T-helper 2 cell treated with Interferon-gamma antibody and Interleukin-4, amounts not matched to agents 5 μg/mL and 100 μg/mL, for 36 hours (primary cell): Measurements from ENCODE around the gene ETF1.
A peak's percentile ranks its signal among the peaks of the same experiment; 100 is the strongest.
"Not testable (repeated sequence)": the region's sequence is repeated elsewhere in the genome, so short reads cannot be mapped to it uniquely, and the experiment has no call there.

Source experiments
- DNase-seq: peaks from one replicate; pipeline ENCODE4 v3.0.0; 2021; ENCODE audit warnings: low spot score
- H3K27ac Mint-ChIP-seq: one replicate; pipeline ENCODE4 v1.8.0; 2021; ENCODE audit warnings: mild to moderate bottlenecking, mixed read lengths
- H3K27me3 Mint-ChIP-seq: one replicate; pipeline ENCODE4 v1.8.0; 2021; ENCODE audit warnings: low read depth, mixed read lengths
- H3K36me3 Mint-ChIP-seq: one replicate; pipeline ENCODE4 v1.8.0; 2021; ENCODE audit warnings: low read depth, mixed read lengths
- H3K4me1 Mint-ChIP-seq: one replicate; pipeline ENCODE4 v1.8.0; 2021; ENCODE audit warnings: low read depth, mixed read lengths
- H3K4me3 Mint-ChIP-seq: one replicate; pipeline ENCODE4 v1.8.0; 2022; ENCODE audit warnings: mild to moderate bottlenecking, moderate library complexity, mixed read lengths
- H3K9me3 Mint-ChIP-seq: one replicate; pipeline ENCODE4 v1.8.0; 2021; ENCODE audit warnings: mixed read lengths

Gene ETF1

GRCh38 chr5:138502521-138502920 lies 40.5 kb downstream of the ETF1 start:
- H3K36me3 Mint-ChIP-seq, result peaks cover 5% of the 10 kb centered on the region
- H3K4me1 Mint-ChIP-seq, result no peaks in the 10 kb centered on the region
- no peaks in the 10 kb centered on the region for H3K9me3 Mint-ChIP-seq
- DNase-seq, result no peak
- no peaks in the 10 kb centered on the region for H3K27me3 Mint-ChIP-seq
- H3K27ac Mint-ChIP-seq, result no peak overlapping the region
- no peak overlapping the region for H3K4me3 Mint-ChIP-seq

DNA sequence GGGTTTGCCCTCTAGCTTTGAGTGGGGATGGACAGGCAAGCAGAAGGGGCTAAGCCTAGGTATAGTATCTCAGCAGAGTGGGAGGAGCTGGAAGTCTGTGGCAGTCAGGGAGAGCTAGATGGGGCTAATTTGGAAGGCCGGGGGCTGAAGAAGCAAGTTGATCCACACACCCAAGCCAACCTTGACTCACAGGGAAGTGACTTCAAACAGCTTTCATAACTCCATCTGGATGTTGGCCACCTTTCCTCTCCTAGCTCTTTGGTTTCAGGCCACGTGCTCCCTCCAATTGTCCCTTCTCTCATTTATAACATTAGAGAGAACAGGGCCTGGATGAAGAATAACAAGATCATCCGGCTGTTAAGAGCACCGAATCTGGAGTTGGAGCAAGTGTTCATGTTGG lies 40.9 kb downstream of the ETF1 start:
- no peaks in the 10 kb centered on the region for H3K9me3 Mint-ChIP-seq
- no peak overlapping the region for H3K4me3 Mint-ChIP-seq
- H3K36me3 Mint-ChIP-seq, result peaks cover 1% of the 10 kb centered on the region
- H3K4me1 Mint-ChIP-seq, result no peaks in the 10 kb centered on the region
- H3K27me3 Mint-ChIP-seq, result no peaks in the 10 kb centered on the region
- H3K27ac Mint-ChIP-seq, result no peak overlapping the region
- DNase-seq, result no peak

DNA sequence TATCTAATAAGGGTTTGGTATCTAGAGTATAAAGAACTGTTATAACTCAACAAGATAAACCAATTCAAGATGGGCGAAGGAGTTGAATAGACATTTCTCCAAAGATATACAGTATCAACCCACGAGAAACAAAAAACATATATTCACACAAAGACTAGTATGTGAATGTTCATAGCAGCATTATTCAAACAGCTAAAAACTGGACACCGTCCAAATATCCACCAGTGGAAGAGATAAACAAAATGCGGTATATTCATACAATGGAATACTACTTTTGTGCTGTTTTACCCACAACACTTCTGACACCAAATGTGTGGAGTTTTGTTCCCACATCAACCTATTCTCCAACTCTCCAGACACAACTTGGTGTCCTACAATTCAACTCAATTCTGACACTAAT lies 44.7 kb downstream of the ETF1 start:
- Mint-ChIP-seq H3K4me3 (no peak overlapping the region), H3K9me3 (no peaks in the 10 kb centered on the region), H3K27ac (no peak overlapping the region), H3K27me3 (peaks cover 3% of the 10 kb centered on the region), H3K36me3 (no peaks in the 10 kb centered on the region), H3K4me1 (no peaks in the 10 kb centered on the region)
- DNase-seq, result no peak

DNA sequence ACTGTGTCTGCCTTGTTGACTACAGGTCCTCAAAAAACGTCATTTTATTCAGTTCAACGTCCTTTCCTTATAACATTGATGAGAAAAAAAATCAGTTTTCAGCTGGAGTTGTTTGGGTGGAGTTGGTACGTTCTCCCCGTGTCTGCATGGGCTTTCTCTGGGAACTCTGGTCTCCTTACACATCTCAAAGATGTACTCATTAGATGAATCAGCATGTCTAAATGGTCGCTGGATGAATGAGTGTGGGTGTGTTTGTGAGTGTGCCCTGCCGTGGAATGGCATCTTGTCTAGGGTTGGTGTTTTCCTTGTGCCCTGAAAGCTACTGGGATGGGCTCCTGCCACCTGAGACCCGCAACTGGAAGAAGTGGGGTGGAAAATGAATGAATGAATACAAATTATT lies 47.7 kb downstream of the ETF1 start:
- Mint-ChIP-seq H3K27ac (no peak overlapping the region), H3K27me3 (peaks cover 16% of the 10 kb centered on the region), H3K4me3 (no peak overlapping the region), H3K9me3 (no peaks in the 10 kb centered on the region), H3K36me3 (no peaks in the 10 kb centered on the region), H3K4me1 (peaks cover 5% of the 10 kb centered on the region)
- no peak for DNase-seq

DNA sequence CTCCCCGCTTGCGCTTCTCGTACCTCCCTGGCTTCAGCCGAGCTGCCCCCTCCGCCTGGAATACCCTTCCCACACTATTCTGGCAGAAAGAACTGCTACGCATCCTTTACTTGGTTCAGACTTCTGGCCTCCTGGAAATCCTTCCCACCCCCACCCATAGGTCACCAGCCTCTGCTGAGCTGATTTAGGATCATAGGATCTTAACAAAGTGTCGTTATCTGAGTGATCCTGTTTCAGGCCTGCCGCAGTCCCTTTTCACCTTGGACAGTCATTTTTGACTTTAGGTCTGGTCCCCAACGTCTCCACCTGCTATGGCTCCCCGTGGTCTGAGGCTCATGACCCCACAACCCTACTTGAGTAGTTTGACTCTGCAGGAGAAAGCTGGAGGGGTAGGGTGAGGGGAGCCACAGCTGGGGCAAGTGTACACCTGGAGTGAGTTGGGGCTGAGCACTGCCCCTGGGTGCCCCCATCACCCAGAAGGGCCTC lies 50.4 kb downstream of the ETF1 start:
- peaks cover 34% of the 10 kb centered on the region for H3K27me3 Mint-ChIP-seq
- H3K36me3 Mint-ChIP-seq, result no peaks in the 10 kb centered on the region
- H3K27ac Mint-ChIP-seq, result peak overlapping the region; percentile 80
- no peaks in the 10 kb centered on the region for H3K9me3 Mint-ChIP-seq
- peaks cover 5% of the 10 kb centered on the region for H3K4me1 Mint-ChIP-seq
- peak overlapping the region; percentile 91 for H3K4me3 Mint-ChIP-seq
- DNase-seq, result no peak

DNA sequence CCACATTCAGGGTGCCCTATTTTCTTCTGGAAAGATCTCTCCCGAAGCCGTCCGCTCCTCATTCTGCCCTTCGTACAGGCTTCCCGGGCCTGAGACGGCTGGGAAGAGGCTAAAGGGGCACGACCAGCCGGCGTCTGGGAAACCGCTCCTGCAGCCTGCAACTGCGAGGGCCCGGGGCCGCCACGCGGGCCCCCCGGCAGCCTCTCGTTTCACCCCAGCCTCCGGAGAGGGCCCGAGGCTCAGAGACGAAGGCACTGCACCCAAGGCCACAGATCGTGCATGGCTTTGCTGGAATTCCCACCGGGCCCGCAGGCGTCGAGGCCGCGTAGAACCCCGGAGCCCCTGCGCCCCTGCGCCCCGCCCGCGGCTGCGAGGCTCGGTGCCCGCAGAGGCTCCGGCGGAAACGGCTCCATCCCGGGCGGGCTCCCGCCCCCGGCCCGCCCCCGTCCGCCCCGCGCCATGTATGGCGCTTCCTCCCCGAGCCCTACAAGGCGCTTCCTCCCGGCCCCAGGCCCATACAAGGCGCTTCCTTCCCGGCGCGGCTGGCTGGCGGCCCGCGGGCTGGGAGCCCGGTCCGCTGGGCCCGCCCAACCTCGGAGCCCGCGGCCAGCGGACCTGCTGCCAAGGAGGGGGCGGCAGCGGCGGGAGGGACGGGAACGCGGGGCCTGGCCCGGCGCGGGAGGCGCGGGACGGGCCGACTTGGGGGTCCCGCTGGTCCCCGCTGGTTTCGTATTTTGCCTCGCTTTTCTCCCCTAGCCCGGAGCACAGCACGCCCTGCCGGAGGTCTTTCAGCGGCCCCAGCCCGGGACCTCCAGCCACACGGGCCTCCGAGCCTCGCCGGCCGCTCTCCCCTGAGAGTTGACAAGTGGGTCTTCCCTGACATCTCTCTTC lies 51.1 kb downstream of the ETF1 start:
- Mint-ChIP-seq H3K27ac (peak overlapping the region; percentile 80), H3K4me1 (peaks cover 5% of the 10 kb centered on the region), H3K36me3 (no peaks in the 10 kb centered on the region), H3K9me3 (no peaks in the 10 kb centered on the region), H3K27me3 (peaks cover 34% of the 10 kb centered on the region), H3K4me3 (peak overlapping the region; percentile 91)
- peak; percentile 83 for DNase-seq

DNA sequence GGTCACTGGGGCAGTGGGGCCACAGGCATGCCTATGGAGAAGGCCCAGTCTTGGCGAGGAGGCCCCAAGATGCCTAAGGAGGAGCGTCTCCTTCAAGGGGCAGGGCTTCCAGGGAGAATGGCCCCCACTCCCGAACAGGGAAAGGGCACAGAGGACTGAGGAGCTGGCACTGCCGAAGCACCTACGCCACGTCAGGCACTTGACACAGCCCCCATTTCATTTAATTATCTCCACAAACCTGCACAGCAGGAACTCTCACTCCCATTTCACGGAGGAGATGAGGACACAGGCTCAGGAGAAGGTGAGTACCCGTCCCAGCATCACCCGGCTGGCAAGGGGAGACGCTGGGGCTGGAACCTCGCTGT lies 51.8 kb downstream of the ETF1 start:
- no peaks in the 10 kb centered on the region for H3K36me3 Mint-ChIP-seq
- peaks cover 37% of the 10 kb centered on the region for H3K27me3 Mint-ChIP-seq
- no peaks in the 10 kb centered on the region for H3K9me3 Mint-ChIP-seq
- DNase-seq, result no peak
- H3K4me1 Mint-ChIP-seq, result peaks cover 5% of the 10 kb centered on the region
- H3K27ac Mint-ChIP-seq, result no peak overlapping the region
- peak overlapping the region; percentile 41 for H3K4me3 Mint-ChIP-seq

DNA sequence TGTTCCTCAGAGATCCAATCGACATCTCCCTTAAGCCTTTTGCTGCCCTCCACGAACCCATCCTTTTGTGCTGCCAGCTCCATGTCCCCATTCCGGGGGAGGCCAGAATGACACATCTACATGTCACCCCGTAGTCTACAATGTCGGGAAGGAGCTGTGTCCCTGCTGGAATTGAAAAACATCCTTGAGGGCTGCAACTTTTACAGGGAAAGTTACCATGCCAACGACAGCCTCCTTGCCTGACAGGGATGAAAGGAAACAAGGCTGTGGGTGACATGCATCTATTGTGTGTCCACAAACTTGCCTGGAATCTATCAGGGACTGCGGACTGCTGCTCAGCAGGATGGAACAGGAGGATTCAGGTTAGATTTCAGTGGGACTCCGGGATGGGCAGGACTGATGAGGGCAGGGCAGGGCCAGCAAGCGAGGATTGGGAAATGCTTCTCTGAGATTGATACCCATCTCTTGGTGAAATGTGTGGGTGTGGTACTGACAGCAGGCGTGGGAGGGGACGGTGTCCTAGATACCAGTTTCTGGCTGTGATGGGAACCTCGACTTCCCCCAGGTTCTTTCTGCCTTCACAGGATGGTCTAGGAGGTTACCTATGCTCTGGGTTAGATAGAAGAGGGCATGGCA lies 52.3 kb downstream of the ETF1 start:
- Mint-ChIP-seq H3K4me3 (peak overlapping the region; percentile 41), H3K9me3 (no peaks in the 10 kb centered on the region)

GRCh38 chr5:138489683-138490061 lies 53.4 kb downstream of the ETF1 start:
- Mint-ChIP-seq H3K27me3 (peaks cover 39% of the 10 kb centered on the region), H3K4me1 (peaks cover 5% of the 10 kb centered on the region), H3K9me3 (no peaks in the 10 kb centered on the region), H3K36me3 (no peaks in the 10 kb centered on the region), H3K4me3 (no peak overlapping the region), H3K27ac (no peak overlapping the region)
- no peak for DNase-seq

More for the DNA sequence above, 52.3 kb downstream of the ETF1 start:
- H3K27ac Mint-ChIP-seq, result no peak overlapping the region
- H3K4me1 Mint-ChIP-seq, result peaks cover 5% of the 10 kb centered on the region
- H3K27me3 Mint-ChIP-seq, result peaks cover 37% of the 10 kb centered on the region
- no peaks in the 10 kb centered on the region for H3K36me3 Mint-ChIP-seq
- DNase-seq, result no peak

DNA sequence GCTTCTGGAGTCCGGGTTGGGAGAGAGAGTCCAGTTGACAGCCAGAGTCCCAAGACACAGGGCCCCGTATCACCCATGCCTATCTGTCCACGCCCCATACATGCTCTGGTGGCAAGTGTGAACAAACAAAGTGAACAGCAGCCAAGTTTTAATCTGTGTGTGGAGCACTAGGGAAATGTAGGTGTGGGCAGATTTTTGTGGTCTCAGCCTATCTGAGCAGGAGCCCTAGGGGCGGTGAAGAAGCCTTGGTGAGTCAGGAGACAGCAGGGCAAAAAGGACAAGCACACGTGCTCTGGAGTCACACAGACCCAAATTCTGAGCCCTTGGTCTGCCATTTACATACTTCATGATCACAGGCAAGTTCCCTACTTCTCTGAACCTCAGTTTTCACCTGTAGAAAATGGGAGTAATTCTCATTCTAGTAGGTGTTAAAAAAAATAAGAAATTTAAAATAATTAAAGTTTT lies 54.5 kb downstream of the ETF1 start:
- H3K36me3 Mint-ChIP-seq, result no peaks in the 10 kb centered on the region
- DNase-seq, result no peak
- H3K27me3 Mint-ChIP-seq, result peaks cover 41% of the 10 kb centered on the region
- no peak overlapping the region for H3K27ac Mint-ChIP-seq
- no peak overlapping the region for H3K4me3 Mint-ChIP-seq
- H3K4me1 Mint-ChIP-seq, result peaks cover 5% of the 10 kb centered on the region
- no peaks in the 10 kb centered on the region for H3K9me3 Mint-ChIP-seq

GRCh38 chr5:138482638-138483037 lies 60.4 kb downstream of the ETF1 start:
- Mint-ChIP-seq H3K9me3 (no peaks in the 10 kb centered on the region), H3K27ac (no peak overlapping the region)
- DNase-seq, result no peak

GRCh38 chr5:138476918-138477317 lies 66.1 kb downstream of the ETF1 start:
- Mint-ChIP-seq H3K9me3 (no peaks in the 10 kb centered on the region), H3K36me3 (no peaks in the 10 kb centered on the region), H3K27ac (no peak overlapping the region), H3K4me3 (no peak overlapping the region), H3K27me3 (peaks cover 9% of the 10 kb centered on the region), H3K4me1 (no peaks in the 10 kb centered on the region)
- no peak for DNase-seq

More at GRCh38 chr5:138482638-138483037, 60.4 kb downstream of the ETF1 start:
- Mint-ChIP-seq H3K4me1 (no peaks in the 10 kb centered on the region), H3K27me3 (peaks cover 12% of the 10 kb centered on the region), H3K4me3 (no peak overlapping the region), H3K36me3 (no peaks in the 10 kb centered on the region)

GRCh38 chr5:138473151-138473550 lies 69.9 kb downstream of the ETF1 start:
- not testable (repeated sequence) for H3K9me3 Mint-ChIP-seq, H3K4me1 Mint-ChIP-seq, H3K27ac Mint-ChIP-seq

DNA sequence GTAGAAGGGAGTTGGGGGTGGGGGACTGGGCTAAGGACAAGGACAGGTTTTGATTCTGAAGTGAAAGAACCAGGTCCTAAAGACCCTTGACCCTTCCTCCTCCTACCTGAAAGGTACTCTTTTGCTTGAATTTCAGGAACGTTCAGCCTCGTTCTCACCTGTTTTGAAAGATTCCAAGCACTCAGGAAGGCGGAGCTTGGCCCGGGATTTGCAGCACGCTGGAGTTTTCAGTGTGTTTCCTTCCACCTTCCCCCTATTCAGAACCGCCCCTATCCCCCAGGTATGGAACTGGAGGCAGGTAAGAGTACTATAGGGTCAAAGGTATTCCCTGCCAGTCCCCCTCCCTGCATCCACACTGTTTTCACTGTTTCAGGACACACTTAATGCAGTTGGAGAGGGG lies 70.7 kb downstream of the ETF1 start:
- Mint-ChIP-seq H3K9me3 (no peaks in the 10 kb centered on the region), H3K4me3 (no peak overlapping the region), H3K4me1 (peaks cover 5% of the 10 kb centered on the region), H3K27me3 (peaks cover 16% of the 10 kb centered on the region), H3K36me3 (peaks cover 5% of the 10 kb centered on the region), H3K27ac (no peak overlapping the region)
- DNase-seq, result no peak

More at GRCh38 chr5:138473151-138473550, 69.9 kb downstream of the ETF1 start:
- DNase-seq, H3K4me3 Mint-ChIP-seq, H3K36me3 Mint-ChIP-seq, H3K27me3 Mint-ChIP-seq: not testable (repeated sequence)
